Measurements from ENCODE around the gene ACSS2. TPM values are rescaled to one million over a fixed set of nuclear protein-coding genes. Genes with fewer than 3 reads are reported as not detected.
A peak's percentile ranks its signal among the peaks of the same experiment; 100 is the strongest.

Gene ACSS2
- 101 and 102 TPM in 2 replicates for total RNA-seq

- peak; percentile 27 for DNase-seq (ENCODE audit: low read depth)
- no peak for TF ChIP-seq CTCF (IDR thresholded peaks at IDR 0.05; ENCODE audit: insufficient read depth, low read depth, low read length)
- peak within 1 kb of the TSS; percentile 88 for H3K4me3 ChIP-seq (ENCODE audit: low read depth, low read length)
Measured at GRCh38 chr20:34876406-34877282, at the start of gene ACSS2. TSS of gene ACSS2 (plus strand) at chr20:34876612. CDS start at chr20:34876646, 34 bp downstream.

- DNase-seq (ENCODE audit: low read depth): no peak
- H3K4me3 ChIP-seq (ENCODE audit: low read depth, low read length): no peak overlapping the region
- TF ChIP-seq CTCF (IDR thresholded peaks at IDR 0.05; ENCODE audit: insufficient read depth, low read depth, low read length): no peak
Measured at GRCh38 chr20:34829191-34829590, 47.2 kb upstream of the ACSS2 start.

GRCh38 chr20:34831936-34832335 lies 44.5 kb upstream of the ACSS2 start:
- no peak for TF ChIP-seq CTCF (IDR thresholded peaks at IDR 0.05; ENCODE audit: insufficient read depth, low read depth, low read length)
- no peak overlapping the region for H3K4me3 ChIP-seq (ENCODE audit: low read depth, low read length)
- no peak for DNase-seq (ENCODE audit: low read depth)

GRCh38 chr20:34834459-34834893 lies 41.9 kb upstream of the ACSS2 start:
- no peak overlapping the region for H3K4me3 ChIP-seq (ENCODE audit: low read depth, low read length)
- TF ChIP-seq CTCF (IDR thresholded peaks at IDR 0.05; ENCODE audit: insufficient read depth, low read depth, low read length): peak; percentile 42
- peak; percentile 49 for DNase-seq (ENCODE audit: low read depth)

GRCh38 chr20:34842143-34842542 lies 34.3 kb upstream of the ACSS2 start:
- no peak for DNase-seq (ENCODE audit: low read depth)

GRCh38 chr20:34843421-34843820 lies 33.0 kb upstream of the ACSS2 start:
- no peak for TF ChIP-seq CTCF (IDR thresholded peaks at IDR 0.05; ENCODE audit: insufficient read depth, low read depth, low read length)
- peak; percentile 2 for DNase-seq (ENCODE audit: low read depth)
- H3K4me3 ChIP-seq (ENCODE audit: low read depth, low read length): no peak overlapping the region

More at GRCh38 chr20:34842143-34842542, 34.3 kb upstream of the ACSS2 start:
- H3K4me3 ChIP-seq (ENCODE audit: low read depth, low read length): no peak overlapping the region
- TF ChIP-seq CTCF (IDR thresholded peaks at IDR 0.05; ENCODE audit: insufficient read depth, low read depth, low read length): no peak

Data from fibroblast of villous mesenchyme (primary cell).